ENCODE data around the gene GMNN.
"Not testable (repeated sequence)": the region's sequence is repeated elsewhere in the genome, so short reads cannot be mapped to it uniquely, and the experiment has no call there.

The GMNN gene

DNA sequence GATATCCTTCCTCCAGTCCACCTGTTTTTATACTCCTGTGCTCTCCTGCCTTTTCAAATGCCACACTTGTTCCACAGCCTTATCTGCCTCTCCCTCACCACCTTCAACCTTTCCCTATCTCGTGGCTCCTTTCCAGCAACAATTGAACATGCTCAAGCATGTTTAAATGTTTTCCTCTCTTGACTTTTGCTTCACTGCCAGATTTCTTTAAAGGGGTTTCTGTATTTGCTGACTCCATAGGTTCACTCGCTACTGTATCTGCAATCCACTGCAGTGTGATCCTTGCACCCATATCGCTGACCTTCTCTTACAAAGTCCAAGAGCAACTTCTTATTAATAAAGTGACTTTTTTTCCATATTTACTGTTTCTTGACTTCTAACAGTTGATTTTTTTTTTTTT lies 11.2 kb upstream of the GMNN start:
- peak; percentile 23 for DNase-seq

- DNase-seq: not testable (repeated sequence)
These were observed 9.6 kb upstream of the GMNN start for GRCh38 chr6:24764833-24765828.

- DNase-seq: not testable (repeated sequence)
These were observed 8.8 kb upstream of the GMNN start for GRCh38 chr6:24765968-24766367.

DNA sequence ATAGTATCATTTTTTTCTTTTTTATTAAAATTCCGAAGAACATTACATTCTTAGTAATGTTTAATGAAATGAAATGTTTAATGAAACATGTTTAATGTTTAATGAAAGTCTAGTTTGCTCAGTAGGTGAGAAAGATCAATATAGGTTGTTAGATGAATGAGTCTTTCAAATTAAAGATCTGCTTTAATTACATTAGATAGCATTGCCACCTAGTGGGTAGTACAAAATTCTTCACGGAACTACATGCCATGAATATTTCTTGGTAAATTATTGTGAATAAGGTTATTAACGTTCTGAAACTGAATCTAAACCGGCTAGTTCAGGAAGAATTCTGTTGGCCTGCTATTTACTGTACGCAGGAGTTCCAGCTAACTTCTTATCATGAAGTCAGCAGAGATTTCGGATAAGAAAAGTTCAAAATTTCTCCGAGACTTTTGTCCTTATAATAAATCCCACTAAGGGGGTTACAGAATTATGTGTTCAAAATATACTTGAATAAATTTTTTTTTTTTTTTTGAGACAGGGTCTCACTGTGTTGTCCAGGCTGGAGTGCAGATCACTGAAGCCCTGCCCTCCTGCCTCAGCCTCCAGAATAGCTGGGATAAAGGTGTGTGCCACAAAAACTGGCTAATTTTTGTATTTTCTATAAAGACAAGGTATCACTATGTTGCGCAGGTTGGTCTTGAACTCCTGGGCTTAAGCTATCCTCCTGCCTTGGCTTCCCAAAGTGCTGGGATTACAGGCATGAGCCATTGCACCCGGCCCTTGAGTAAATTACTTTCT lies 7.9 kb upstream of the GMNN start:
- DNase-seq: no peak

DNA sequence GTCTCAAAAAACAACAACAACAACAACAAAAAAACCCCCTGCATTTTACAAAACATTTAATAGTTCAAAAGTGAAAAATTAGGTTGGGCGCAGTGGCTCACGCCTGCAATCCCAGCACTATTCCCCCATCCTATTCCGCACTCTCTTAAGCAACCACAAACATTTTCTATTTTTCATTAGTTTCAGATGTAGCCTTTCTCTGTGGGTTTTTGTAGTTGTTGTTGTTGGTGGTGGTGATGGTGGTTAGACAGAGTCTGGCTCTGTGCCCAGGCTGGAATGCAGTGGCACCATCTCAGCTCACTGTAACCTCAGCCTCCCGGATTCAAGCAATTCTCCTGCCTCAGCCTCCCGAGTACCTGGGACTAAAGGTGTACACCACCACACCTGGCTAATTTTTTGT lies 6.4 kb upstream of the GMNN start:
- no peak for DNase-seq

DNA sequence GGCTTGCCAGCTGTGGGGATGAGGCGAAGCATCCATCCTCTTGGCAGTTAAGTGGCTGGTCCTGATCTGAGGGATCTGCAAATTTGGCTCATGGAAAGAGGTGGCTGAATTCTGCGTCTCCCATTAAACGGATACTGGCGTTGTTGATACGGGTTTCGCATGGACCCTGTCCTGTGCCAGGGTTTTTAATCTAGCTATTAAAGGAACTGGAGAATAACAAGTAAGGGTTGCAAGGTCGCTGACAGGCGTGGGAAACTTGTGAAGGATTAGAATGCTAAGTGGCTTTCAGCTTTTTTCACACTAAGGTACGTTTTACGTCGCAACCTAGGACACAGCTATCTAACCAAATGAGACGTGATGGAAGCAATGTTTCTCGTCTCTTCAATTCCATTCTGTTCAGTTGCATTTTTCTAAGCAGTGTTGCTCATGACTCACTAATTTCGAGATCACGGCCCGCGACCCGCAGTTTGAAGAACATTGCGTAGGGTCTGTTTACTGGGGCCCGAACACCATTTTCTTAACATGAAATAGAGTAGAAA lies 852 bp downstream of the GMNN start:
- no peak for DNase-seq

- no peak for DNase-seq
These were observed 2.5 kb downstream of the GMNN start for GRCh38 chr6:24777227-24777626.

DNA sequence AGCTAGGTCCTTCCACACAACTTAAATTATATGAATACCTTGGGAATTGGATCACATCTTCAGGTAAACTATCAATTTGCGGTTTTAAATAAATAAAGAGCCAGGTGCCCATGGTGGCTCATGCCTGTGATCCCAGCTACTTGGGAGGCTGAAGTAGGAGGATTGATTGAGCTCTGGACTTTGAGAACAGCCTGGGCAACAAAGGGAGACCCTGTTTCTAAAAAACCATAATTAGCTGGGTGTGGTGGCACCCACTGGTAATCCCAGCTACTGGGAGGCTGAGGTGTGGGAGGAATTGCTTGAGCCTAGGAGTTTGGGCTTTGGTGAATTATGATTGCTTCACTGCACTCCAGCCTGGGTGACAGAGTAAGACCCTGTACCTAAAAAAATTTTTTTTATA lies 3.4 kb downstream of the GMNN start:
- no peak for DNase-seq

DNA sequence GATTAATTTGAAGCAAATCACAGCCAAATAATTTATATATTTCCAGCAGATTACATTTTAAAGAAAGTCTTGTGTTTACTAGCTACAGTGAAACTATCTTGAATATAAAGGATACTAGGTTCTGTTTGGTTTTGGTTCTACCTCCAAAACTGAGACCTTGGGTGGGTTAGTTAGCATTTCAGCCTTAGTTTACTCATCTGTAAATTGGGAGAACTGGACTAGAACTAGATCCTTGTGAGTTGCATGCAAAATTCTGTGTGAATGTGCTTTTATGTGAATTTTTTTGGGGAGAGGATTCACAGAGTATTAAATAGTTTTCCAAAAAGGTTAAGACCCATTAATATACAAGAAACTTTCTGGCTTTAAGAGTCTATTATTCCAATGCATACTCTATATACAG lies 4.1 kb downstream of the GMNN start:
- DNase-seq: no peak

- no peak for DNase-seq
These were observed 4.8 kb downstream of the GMNN start for GRCh38 chr6:24779416-24780016.

- DNase-seq: no peak
These were observed 5.5 kb downstream of the GMNN start for GRCh38 chr6:24780206-24780605.

- no peak for DNase-seq
These were observed 13.4 kb downstream of the GMNN start for GRCh38 chr6:24788031-24788665.

DNA sequence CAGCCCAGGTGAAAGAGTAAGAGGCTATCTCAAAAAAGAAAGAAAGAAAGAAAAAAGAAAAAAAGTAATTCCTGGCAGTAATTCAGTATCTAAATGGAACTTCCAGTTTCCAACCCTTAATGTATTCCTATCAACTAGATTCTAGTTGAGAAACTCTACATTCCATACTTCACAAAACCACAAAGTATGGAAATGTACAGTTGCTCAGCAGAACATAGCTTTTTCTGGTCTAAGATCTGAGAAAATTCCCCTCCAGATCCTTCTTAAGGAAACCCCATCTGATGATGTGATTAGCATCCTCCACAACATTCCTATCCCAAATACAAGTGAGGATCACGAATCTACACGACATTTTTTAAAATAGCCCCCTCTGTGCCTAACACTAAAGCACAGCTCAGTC lies 20.4 kb downstream of the GMNN start:
- DNase-seq: no peak

- no peak for DNase-seq
These were observed 22.0 kb downstream of the GMNN start for GRCh38 chr6:24796616-24797290.

GRCh38 chr6:24797596-24798216 lies 23.0 kb downstream of the GMNN start:
- no peak for DNase-seq

GRCh38 chr6:24798740-24799540 lies 24.2 kb downstream of the GMNN start, which contains the start of gene ARMH2:
TSS of gene ARMH2 (minus strand) at chr6:24798917. CDS start at chr6:24798857, 60 bp downstream.
- DNase-seq: no peak

- no peak for DNase-seq
These were observed 24.8 kb downstream of the GMNN start for GRCh38 chr6:24799541-24799915.

DNA sequence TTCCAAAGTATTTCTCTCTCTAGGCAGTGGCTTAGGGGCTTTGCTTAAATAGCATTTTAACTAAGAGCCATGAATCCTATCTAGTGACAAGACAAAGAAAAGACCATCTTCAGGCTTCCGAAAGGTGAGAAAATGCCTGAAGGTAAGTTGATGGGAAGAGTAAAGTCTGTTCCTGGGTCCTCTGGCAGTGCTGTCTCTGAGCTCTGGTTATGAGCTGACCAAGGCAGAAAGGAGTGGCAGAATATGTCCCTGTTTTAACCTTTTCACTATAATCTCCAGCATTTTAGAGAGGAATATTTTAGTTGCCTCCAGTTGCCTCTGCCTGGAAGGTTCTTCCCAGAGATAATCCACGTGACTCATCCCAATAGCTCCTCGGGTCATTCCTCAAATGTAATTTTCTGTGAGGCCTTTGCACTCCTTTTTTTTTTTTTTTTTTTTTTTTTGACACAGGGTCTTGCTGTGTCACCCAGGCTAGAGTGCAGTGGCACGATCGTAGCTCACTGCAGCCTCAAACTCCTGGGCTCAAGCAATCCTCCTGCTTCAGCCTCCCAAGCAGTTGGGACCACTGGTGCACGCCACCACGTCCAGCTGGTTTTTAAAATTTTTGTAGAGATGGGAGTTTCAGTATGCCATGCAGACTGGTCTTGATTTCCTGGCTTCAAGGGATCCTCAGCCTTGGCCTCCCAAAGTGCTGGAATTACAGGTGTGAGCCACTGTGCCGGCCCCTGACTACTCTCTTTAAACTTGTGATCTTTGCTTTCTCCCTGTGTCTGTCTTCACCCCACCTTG lies 27.7 kb downstream of the GMNN start:
- no peak for DNase-seq

DNA sequence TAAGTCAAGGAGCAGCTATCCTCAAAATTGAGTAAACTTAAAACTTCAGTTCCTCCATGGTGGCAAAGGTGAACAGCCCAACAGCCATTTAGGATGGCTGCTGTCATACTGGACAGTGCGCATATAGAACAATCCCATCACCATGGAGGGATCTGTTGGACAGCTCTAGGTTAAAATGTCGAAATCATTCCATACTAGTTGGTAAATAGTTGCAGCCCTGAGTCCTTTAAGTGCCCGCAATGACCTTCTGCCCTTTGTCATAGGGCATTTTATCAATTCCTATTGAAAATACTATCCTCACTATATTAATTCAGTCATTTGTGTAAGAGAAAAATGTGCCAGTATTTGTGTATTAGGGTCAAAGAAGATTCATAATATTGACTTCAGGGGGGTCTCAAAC lies 32.8 kb downstream of the GMNN start:
- DNase-seq: no peak

GRCh38 chr6:24809728-24810127 lies 35.0 kb downstream of the GMNN start:
- DNase-seq: no peak
